Neural cell (in vitro differentiated cells): ENCODE data around the gene LTBP1. TPM values are rescaled to one million over a fixed set of nuclear protein-coding genes. Genes with fewer than 3 reads are reported as not detected.

Experiments used
- H2AFZ ChIP-seq: fragments of 200-600, 300-800 bp; sonication (generic), shearing (Covaris generic); 2 replicates; pipeline ENCODE4 v1.6.0; 2014; ENCODE audit warnings: low read depth, mild to moderate bottlenecking, antibody characterized with exemption, low read length, moderate library complexity
- H3F3A ChIP-seq: fragments of 200-600 bp; shearing (Covaris generic); 2 replicates; pipeline ENCODE4 v1.6.1; 2016; ENCODE audit warnings: mild to moderate bottlenecking, moderate library complexity, mixed read lengths, antibody characterized with exemption, low read length; ENCODE audit not compliant: insufficient read depth, poor library complexity, severe bottlenecking
- H3K27ac ChIP-seq: fragments of 200-600, 300-800 bp; sonication (generic), shearing (Covaris generic); 2 replicates; pipeline ENCODE4 v1.5.1; 2014; ENCODE audit warnings: mild to moderate bottlenecking, low read length, moderate library complexity
- H3K27me3 ChIP-seq: fragments of 300-800, 200-600 bp; sonication (generic), shearing (Covaris generic); 2 replicates; pipeline ENCODE4 v1.6.0; 2014; ENCODE audit warnings: mild to moderate bottlenecking, low read depth, low read length, moderate library complexity; ENCODE audit not compliant: insufficient read depth
- H3K36me3 ChIP-seq: fragments of 300-800, 200-600 bp; sonication (generic), shearing (Covaris generic); 2 replicates; pipeline ENCODE4 v1.5.1; 2014; ENCODE audit warnings: mild to moderate bottlenecking, antibody characterized with exemption, low read length, moderate library complexity; ENCODE audit not compliant: insufficient read depth
- H3K4me2 ChIP-seq: fragments of 300-800, 200-600 bp; sonication (generic), shearing (Covaris generic); 2 replicates; pipeline ENCODE4 v1.6.0; 2014; ENCODE audit warnings: mild to moderate bottlenecking, low read length
- H3K4me3 ChIP-seq: fragments of 300-800, 200-600 bp; sonication (generic), shearing (Covaris generic); 2 replicates; pipeline ENCODE4 v1.5.1; 2014; ENCODE audit warnings: mild to moderate bottlenecking, low read length, moderate library complexity
- H3K79me2 ChIP-seq: fragments of 200-600 bp; shearing (Covaris generic); replicated peaks from 2 replicates; pipeline ENCODE4 v1.6.0; 2014; ENCODE audit warnings: mild to moderate bottlenecking, low read length, moderate library complexity; ENCODE audit not compliant: insufficient read depth
- H3K9ac ChIP-seq: fragments of 300-800, 200-600 bp; sonication (generic), shearing (Covaris generic); 2 replicates; pipeline ENCODE4 v1.6.1; 2016; ENCODE audit warnings: mild to moderate bottlenecking, low read length, mixed read lengths
- H3K9me2 ChIP-seq: fragments of 200-600 bp; shearing (Covaris generic); 2 replicates; pipeline ENCODE4 v1.6.1; 2016; ENCODE audit warnings: mild to moderate bottlenecking, low read length, mixed read lengths; ENCODE audit not compliant: insufficient read depth
- H3K9me3 ChIP-seq: fragments of 200-600, 300-800 bp; sonication (generic), shearing (Covaris generic); 2 replicates; pipeline ENCODE4 v1.6.1; 2016; ENCODE audit warnings: mild to moderate bottlenecking, mixed run types, low read length, moderate library complexity, mixed read lengths
- H4K20me1 ChIP-seq: fragments of 200-600 bp; shearing (Covaris generic); 2 replicates; pipeline ENCODE4 v1.6.1; 2016; ENCODE audit warnings: mild to moderate bottlenecking, mixed run types; ENCODE audit not compliant: insufficient read depth
- CTCF ChIP-seq: fragments of 450-650 bp; IDR thresholded peaks from 2 replicates; pipeline ENCODE4 v1.5.1; 2014; ENCODE audit warnings: antibody characterized with exemption, mild to moderate bottlenecking, moderate library complexity; ENCODE audit not compliant: poor library complexity, severe bottlenecking
- EP300 ChIP-seq: fragments of 450-650 bp; conservative IDR thresholded peaks from 2 replicates; pipeline ENCODE4 v1.6.1; 2014; ENCODE audit warnings: antibody characterized with exemption, mild to moderate bottlenecking, moderate library complexity; ENCODE audit not compliant: poor library complexity, severe bottlenecking
- EZH2 ChIP-seq: fragments of 200-600, 300-800 bp; shearing (Covaris generic), sonication (generic); IDR thresholded peaks from 2 replicates; pipeline ENCODE4 v1.6.1; 2014; ENCODE audit warnings: antibody characterized with exemption, low read length, borderline replicate concordance, mild to moderate bottlenecking; ENCODE audit not compliant: insufficient read depth, poor library complexity, severe bottlenecking
- MXI1 ChIP-seq: fragments of 450-650 bp; conservative IDR thresholded peaks from 2 replicates; pipeline ENCODE4 v1.6.1; 2014; ENCODE audit warnings: antibody characterized with exemption, mild to moderate bottlenecking; ENCODE audit not compliant: poor library complexity, severe bottlenecking
- POLR2AphosphoS5 ChIP-seq: IDR thresholded peaks from 2 replicates; pipeline ENCODE4 v1.6.1; 2012
- RAD21 ChIP-seq: fragments of 450-650 bp; conservative IDR thresholded peaks from 2 replicates; pipeline ENCODE4 v1.6.1; 2014; ENCODE audit warnings: antibody characterized with exemption, mild to moderate bottlenecking, moderate library complexity
- REST ChIP-seq: IDR thresholded peaks from 2 replicates; pipeline ENCODE4 v1.6.1; 2012; ENCODE audit warnings: borderline replicate concordance
- SMC3 ChIP-seq: fragments of 450-650 bp; conservative IDR thresholded peaks from 2 replicates; pipeline ENCODE4 v1.6.1; 2014; ENCODE audit warnings: antibody characterized with exemption, mild to moderate bottlenecking, moderate library complexity; ENCODE audit not compliant: poor library complexity
- TAF1 ChIP-seq: IDR thresholded peaks from 2 replicates; pipeline ENCODE4 v1.6.1; 2012; ENCODE audit warnings: low read depth
- polyA plus RNA-seq: library from polyadenylated mRNA; depleted of rRNA; stranded (reverse); fragments of >200 nt; gene quantifications from 2 replicates; pipeline ENCODE4 v1.2.3, GENCODE V29; 2014

The LTBP1 gene
- polyA plus RNA-seq, 1 donor from 2014 or later, result 1.8 TPM

DNA sequence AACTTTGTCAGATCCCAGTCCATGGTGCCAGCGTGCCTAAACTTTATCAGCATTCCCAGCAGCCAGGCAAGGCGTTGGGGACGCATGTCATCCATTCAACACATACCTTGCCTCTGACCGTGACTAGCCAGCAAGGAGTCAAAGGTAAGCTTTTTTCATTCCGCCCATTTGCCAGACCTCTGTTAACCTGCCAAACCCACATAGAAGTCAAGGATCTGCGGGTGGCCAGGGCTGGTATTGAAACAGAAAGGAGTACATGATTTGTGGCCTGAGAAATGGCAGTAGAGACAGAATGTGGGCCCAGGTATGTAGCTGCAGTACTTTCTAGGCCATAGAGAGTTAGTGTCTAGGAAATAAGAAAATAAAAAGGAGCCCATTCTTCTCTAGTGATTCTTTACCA lies 240.2 kb downstream of the LTBP1 start:
- no peaks in the 10 kb centered on the region for H3K9me2 ChIP-seq

GRCh38 chr2:33188799-33189198 lies 242.0 kb downstream of the LTBP1 start:
- no peaks in the 10 kb centered on the region for H3K36me3 ChIP-seq
- H3K4me3 ChIP-seq, result no peak overlapping the region
- H3K27me3 ChIP-seq, result no peaks in the 10 kb centered on the region
- no peaks in the 10 kb centered on the region for H3K79me2 ChIP-seq
- no peaks in the 10 kb centered on the region for H4K20me1 ChIP-seq
- no peaks in the 10 kb centered on the region for H3K9me2 ChIP-seq
- H2AFZ ChIP-seq, result no peak overlapping the region
- no peak overlapping the region for H3K9ac ChIP-seq
- no peaks in the 10 kb centered on the region for H3K9me3 ChIP-seq
- H3K27ac ChIP-seq, result no peak overlapping the region
- no peak overlapping the region for H3K4me2 ChIP-seq
- no peaks in the 10 kb centered on the region for H3F3A ChIP-seq
- TF ChIP-seq SMC3 (no peak), EP300 (no peak), RAD21 (no peak), TAF1 (no peak), REST (no peak), EZH2 (no peak)

More for the DNA sequence above, 240.2 kb downstream of the LTBP1 start:
- Histone ChIP-seq H2AFZ (no peak overlapping the region), H3K4me3 (no peak overlapping the region), H3K4me2 (no peak overlapping the region), H3K9me3 (no peaks in the 10 kb centered on the region), H3K27me3 (no peaks in the 10 kb centered on the region), H3K36me3 (no peaks in the 10 kb centered on the region), H3K79me2 (no peaks in the 10 kb centered on the region), H3F3A (no peaks in the 10 kb centered on the region), H3K9ac (no peak overlapping the region), H4K20me1 (no peaks in the 10 kb centered on the region), H3K27ac (no peak overlapping the region)
- no peak for TF ChIP-seq MXI1
- no peak for TF ChIP-seq TAF1
- no peak for TF ChIP-seq POLR2AphosphoS5
- no peak for TF ChIP-seq EP300
- no peak for TF ChIP-seq REST
- no peak for TF ChIP-seq SMC3
- no peak for TF ChIP-seq EZH2
- TF ChIP-seq RAD21, result no peak
- no peak for TF ChIP-seq CTCF
